Measurements from ENCODE around the gene DNAJB9.
"Not testable (repeated sequence)": the region's sequence is repeated elsewhere in the genome, so short reads cannot be mapped to it uniquely, and the experiment has no call there.

Gene DNAJB9

GRCh38 chr7:108569381-108570145 is at the start of gene DNAJB9, which contains the start of gene THAP5:
Gene DNAJB9, plus strand, starts transcription at chr7:108569874. Its CDS starts 1,853 bp downstream, at chr7:108571727.
Gene THAP5, minus strand, starts transcription at chr7:108569706. Its CDS starts 137 bp downstream, at chr7:108569569.
- peak; percentile 98 for DNase-seq (ENCODE audit: low read depth in 2 of 2)

GRCh38 chr7:108522780-108523179 is 46.9 kb upstream of the DNAJB9 start:
- no peak for DNase-seq (ENCODE audit: low read depth in 2 of 2)

GRCh38 chr7:108525327-108525984 is 44.2 kb upstream of the DNAJB9 start:
- DNase-seq (ENCODE audit: low read depth in 2 of 2): peak in 1 of 2 donors; percentile 43

- DNase-seq (ENCODE audit: low read depth in 2 of 2): peak; percentile 99 to 100
Measured at GRCh38 chr7:108525985-108526767, 43.5 kb upstream of the DNAJB9 start, which contains the start of gene PNPLA8. Gene PNPLA8, minus strand, starts transcription at chr7:108526135. Its CDS starts 10,644 bp downstream, at chr7:108515491.

- DNase-seq (ENCODE audit: low read depth in 2 of 2): no peak
Measured at GRCh38 chr7:108526768-108527017, 43.0 kb upstream of the DNAJB9 start.

GRCh38 chr7:108528183-108528712 is 41.4 kb upstream of the DNAJB9 start:
- no peak for DNase-seq (ENCODE audit: low read depth in 2 of 2)

GRCh38 chr7:108529341-108529740 is 40.3 kb upstream of the DNAJB9 start:
- no peak for DNase-seq (ENCODE audit: low read depth in 2 of 2)

- DNase-seq (ENCODE audit: low read depth in 2 of 2): no peak
Measured at GRCh38 chr7:108533712-108534111, 36.0 kb upstream of the DNAJB9 start.

GRCh38 chr7:108535257-108535656 is 34.4 kb upstream of the DNAJB9 start:
- no peak for DNase-seq (ENCODE audit: low read depth in 2 of 2)

GRCh38 chr7:108535744-108536143 is 33.9 kb upstream of the DNAJB9 start:
- DNase-seq (ENCODE audit: low read depth in 2 of 2): no peak

- no peak for DNase-seq (ENCODE audit: low read depth in 2 of 2)
Measured at GRCh38 chr7:108537229-108537628, 32.4 kb upstream of the DNAJB9 start.

- DNase-seq (ENCODE audit: low read depth in 2 of 2): not testable (repeated sequence)
Measured at GRCh38 chr7:108538236-108538635, 31.4 kb upstream of the DNAJB9 start.

GRCh38 chr7:108538685-108539084 is 31.0 kb upstream of the DNAJB9 start:
- not testable (repeated sequence) for DNase-seq (ENCODE audit: low read depth in 2 of 2)

- DNase-seq (ENCODE audit: low read depth in 2 of 2): no peak
Measured at GRCh38 chr7:108541478-108541877, 28.2 kb upstream of the DNAJB9 start.

GRCh38 chr7:108548141-108548896 is 21.4 kb upstream of the DNAJB9 start:
- DNase-seq (ENCODE audit: low read depth in 2 of 2): not testable (repeated sequence)

- not testable (repeated sequence) for DNase-seq (ENCODE audit: low read depth in 2 of 2)
Measured at GRCh38 chr7:108556665-108557064, 13.0 kb upstream of the DNAJB9 start.

- no peak for DNase-seq (ENCODE audit: low read depth in 2 of 2)
Measured at GRCh38 chr7:108557191-108557590, 12.5 kb upstream of the DNAJB9 start.

- no peak for DNase-seq (ENCODE audit: low read depth in 2 of 2)
Measured at GRCh38 chr7:108557617-108558016, 12.1 kb upstream of the DNAJB9 start.

- no peak for DNase-seq (ENCODE audit: low read depth in 2 of 2)
Measured at GRCh38 chr7:108559253-108559652, 10.4 kb upstream of the DNAJB9 start.

GRCh38 chr7:108561047-108561619 is 8.5 kb upstream of the DNAJB9 start:
- DNase-seq (ENCODE audit: low read depth in 2 of 2): no peak

GRCh38 chr7:108565987-108566386 is 3.7 kb upstream of the DNAJB9 start:
- no peak for DNase-seq (ENCODE audit: low read depth in 2 of 2)

All from stimulated activated CD4-positive, alpha-beta T cell treated with anti-CD3 and anti-CD28 coated beads, Interleukin-15, amount 100 ng/mL, for 48 hours (primary cell).